Upper lobe of left lung (tissue), 4 donors: ENCODE results near the gene CBLB.

ENCODE experiments used
- EP300 ChIP-seq, 4 donors: sonication (generic); formaldehyde crosslinking; IDR thresholded peaks; one replicate each; pipeline ENCODE4 v1.5.1; 2017; ENCODE audit warnings: antibody characterized with exemption in 4 of 4, control low read depth in 2 of 4
- POLR2A ChIP-seq, 4 donors: fragments of 450-650 bp; IDR thresholded peaks; one replicate each; pipeline ENCODE4 v1.5.1; 2016 to 2017; ENCODE audit warnings: antibody characterized with exemption in 4 of 4, mild to moderate bottlenecking in 2 of 4
- POLR2AphosphoS5 ChIP-seq, 2 donors: sonication (generic); formaldehyde crosslinking; IDR thresholded peaks; one replicate each; pipeline ENCODE4 v1.5.1; 2017; ENCODE audit warnings: antibody characterized with exemption in 2 of 2
- TF ChIP-seq, protein P1 (sequence below), 6 experiments: fragments of 450-650 bp in 4 of 6; fragments of 200-600 bp in 2 of 6; sonication (generic) in 2 of 6; IDR thresholded peaks; one replicate each; pipeline ENCODE4 v1.5.1; 2016 to 2019; ENCODE audit warnings: antibody characterized with exemption in 6 of 6

DNA sequence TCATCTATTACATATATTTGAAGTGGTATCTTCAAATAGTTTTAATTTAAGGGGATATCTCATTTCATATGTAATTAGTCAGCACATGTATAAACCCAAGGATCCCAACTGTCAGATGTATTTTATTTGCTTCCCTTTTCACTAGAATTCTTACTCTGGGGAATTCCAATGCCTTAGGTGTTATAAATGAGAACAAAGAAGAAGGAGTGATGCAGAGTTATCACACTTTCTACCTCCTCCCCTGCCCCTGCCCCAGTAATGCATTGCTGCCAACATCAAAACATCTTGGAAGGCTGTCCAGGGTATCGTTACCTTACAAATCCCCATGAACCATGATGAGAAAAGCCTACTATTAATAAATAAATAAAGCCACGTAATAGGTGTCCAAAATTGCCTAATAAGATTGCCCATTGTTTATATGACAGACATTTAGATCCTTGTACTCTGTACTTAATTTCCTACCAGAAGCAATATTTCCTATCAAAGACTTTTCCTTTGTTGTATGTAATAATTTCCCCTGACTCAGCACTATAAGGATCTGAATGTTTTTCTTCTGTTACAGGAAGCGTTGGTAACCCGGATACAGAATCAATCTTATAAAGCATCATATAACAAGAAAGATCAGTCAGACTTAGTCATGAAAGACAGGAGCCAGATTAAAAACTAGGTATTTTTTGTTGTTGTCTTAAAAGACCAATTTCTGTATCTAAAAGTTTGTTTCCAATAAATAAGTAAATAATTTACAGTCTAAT is 38.8 kb downstream of the CBLB start:
- TF ChIP-seq POLR2AphosphoS5 (IDR thresholded peaks at IDR 0.05) (no peak), POLR2A (IDR thresholded peaks at IDR 0.05) (no peak), EP300 (IDR thresholded peaks at IDR 0.05) (no peak)
- TF ChIP-seq, protein P1, sequence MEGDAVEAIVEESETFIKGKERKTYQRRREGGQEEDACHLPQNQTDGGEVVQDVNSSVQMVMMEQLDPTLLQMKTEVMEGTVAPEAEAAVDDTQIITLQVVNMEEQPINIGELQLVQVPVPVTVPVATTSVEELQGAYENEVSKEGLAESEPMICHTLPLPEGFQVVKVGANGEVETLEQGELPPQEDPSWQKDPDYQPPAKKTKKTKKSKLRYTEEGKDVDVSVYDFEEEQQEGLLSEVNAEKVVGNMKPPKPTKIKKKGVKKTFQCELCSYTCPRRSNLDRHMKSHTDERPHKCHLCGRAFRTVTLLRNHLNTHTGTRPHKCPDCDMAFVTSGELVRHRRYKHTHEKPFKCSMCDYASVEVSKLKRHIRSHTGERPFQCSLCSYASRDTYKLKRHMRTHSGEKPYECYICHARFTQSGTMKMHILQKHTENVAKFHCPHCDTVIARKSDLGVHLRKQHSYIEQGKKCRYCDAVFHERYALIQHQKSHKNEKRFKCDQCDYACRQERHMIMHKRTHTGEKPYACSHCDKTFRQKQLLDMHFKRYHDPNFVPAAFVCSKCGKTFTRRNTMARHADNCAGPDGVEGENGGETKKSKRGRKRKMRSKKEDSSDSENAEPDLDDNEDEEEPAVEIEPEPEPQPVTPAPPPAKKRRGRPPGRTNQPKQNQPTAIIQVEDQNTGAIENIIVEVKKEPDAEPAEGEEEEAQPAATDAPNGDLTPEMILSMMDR (IDR thresholded peaks at IDR 0.05), result no peak
